Measurements from ENCODE around the gene RASA4B.
A peak's percentile ranks its signal among the peaks of the same experiment; 100 is the strongest.
"Not testable (repeated sequence)": the region's sequence is repeated elsewhere in the genome, so short reads cannot be mapped to it uniquely, and the experiment has no call there.

Gene RASA4B

GRCh38 chr7:102473271-102473991, 44.1 kb downstream of the RASA4B start:
- DNase-seq (ENCODE audit: low read depth): no peak

GRCh38 chr7:102472126-102473041, 45.2 kb downstream of the RASA4B start:
- no peak for DNase-seq (ENCODE audit: low read depth)

- no peak for DNase-seq (ENCODE audit: low read depth)
These were observed 45.8 kb downstream of the RASA4B start for GRCh38 chr7:102471791-102472125.

DNA sequence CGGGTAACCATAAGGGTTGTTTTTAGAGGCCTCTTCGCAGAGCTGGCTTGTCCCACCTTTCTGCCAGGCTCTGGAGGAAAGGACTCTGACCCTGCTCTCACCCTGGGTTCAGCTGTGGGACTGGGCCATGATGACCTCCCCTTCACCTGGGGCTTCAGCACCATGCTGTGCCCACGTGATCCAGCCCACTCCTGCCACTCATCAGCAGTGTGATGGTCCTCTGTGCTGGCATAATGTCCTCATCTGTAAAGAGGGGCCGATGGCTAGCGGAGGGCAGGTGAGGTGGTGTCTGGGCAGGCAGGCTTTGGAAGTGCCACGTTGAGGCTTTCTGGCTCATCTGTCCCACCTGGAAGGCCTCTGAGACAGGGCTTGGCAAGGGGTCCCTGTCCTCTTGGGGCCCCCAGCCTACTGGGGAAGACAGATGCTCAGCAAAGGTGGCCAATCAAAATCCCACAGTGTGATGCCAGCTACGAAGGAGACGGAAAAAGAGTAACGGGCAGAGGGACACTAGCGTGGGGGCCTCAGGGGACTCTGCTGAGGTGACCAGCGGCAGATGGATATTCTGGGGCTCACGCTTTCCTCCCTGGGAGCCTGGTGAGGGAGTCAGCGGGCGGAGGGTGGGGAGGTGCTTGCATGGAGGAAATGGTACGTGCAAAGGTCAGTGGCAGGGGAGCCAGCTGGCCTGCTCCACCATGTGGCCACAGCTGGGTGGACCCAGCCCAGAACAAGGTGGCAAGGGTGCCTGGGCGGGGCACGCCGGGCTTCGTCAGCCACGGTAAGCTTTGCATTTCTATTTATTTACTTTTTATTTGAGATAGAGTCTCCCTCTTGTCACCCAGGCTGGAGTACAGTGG, 47.4 kb downstream of the RASA4B start:
- DNase-seq (ENCODE audit: low read depth): no peak

GRCh38 chr7:102469351-102469971, 48.1 kb downstream of the RASA4B start:
- no peak for DNase-seq (ENCODE audit: low read depth)

DNA sequence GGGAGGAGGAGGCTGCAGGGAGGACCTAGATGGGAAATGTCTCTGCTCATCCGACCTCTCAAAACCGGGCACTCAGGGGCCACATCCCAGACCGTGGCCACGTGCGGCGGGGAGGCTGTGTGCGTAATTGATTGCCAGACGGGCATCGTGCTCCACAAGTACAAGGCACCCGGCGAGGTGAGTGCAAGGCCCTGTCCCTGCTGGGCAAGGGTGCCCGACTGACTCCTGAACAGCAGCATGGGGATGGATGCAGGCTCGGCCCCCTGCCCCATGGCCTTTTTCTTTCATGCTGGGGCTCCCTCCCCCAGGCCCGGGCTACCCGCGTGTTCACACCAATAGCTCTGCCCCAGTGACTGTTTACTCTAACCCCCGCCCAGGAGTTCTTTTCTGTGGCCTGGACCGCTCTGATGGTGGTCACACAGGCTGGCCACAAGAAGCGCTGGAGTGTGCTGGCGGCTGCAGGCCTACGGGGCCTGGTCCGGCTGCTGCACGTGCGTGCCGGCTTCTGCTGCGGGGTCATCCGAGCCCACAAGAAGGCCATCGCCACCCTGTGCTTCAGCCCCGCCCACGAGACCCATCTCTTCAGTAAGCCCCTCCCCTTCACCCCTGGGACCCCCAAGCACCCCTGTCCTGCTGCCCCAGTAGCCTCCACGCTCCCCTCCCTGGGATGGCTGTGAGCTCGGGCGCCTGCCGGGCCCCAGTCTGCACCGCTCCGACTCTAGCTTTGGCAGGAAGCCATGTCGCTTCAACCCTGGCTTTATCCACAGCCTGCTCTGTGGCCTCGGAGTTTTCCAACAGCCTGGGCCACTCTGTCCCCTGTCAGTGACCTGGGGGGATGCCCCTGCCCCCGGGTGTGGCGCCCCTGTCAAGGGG, 48.9 kb downstream of the RASA4B start:
- no peak for DNase-seq (ENCODE audit: low read depth)

DNA sequence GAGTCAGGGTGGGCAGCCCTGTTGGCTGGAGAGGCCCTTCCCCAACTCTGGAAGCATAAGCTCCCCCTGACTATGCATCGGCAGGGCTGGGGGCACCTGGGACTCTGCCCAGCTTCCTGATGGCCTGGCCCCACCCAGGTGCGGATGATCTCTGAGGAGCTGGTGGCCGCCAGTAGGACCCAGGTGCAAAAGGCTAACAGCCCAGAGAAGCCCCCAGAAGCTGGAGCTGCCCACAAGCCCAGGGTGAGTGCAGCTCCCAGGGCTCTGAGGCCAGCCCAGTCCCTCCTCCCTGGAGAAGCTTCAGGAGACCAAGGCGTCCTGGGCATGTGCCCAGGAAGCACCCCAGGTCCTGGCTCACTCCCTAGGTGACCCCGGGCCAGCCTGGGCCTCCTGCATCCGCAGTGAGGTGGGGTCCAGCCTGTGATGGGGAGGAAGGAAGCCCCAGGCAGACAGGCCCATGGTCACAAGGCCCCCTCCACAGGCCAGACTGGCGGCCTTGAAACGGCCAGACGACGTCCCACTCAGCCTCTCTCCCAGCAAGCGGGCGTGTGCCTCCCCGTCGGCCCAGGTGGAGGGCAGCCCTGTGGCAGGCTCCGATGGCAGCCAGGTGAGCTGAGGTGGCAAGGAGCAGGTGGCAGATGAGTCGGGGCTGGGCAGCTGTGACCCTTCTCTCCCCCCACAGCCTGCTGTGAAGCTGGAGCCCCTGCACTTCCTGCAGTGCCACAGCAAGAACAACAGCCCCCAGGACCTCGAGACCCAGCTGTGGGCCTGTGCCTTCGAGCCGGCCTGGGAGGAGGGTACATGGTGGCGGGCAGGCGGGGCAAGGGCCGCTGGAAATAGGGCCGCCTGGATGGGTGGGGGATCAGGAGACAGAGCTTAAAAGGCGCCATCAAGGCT, 49.7 kb downstream of the RASA4B start:
- no peak for DNase-seq (ENCODE audit: low read depth)

DNA sequence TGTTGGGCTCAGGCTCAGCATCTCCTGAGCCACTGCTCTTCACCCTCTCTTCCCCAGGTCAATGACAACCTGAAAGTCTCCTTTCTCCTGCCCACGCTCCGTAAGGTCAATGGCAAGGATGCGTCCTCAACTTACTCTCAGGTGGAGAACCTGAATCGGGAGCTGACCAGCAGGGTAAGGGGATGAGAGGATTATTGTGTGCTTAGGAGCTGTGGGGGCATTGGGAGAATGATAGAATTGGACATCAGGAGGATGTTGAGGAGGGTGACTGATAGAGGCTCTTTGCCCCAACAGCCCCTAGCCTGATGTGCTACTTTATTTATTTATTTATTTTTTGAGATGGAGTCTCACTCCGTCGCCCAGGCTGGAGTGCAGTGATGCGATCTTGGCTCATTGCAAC, 51.5 kb downstream of the RASA4B start:
- no peak for DNase-seq (ENCODE audit: low read depth)

DNA sequence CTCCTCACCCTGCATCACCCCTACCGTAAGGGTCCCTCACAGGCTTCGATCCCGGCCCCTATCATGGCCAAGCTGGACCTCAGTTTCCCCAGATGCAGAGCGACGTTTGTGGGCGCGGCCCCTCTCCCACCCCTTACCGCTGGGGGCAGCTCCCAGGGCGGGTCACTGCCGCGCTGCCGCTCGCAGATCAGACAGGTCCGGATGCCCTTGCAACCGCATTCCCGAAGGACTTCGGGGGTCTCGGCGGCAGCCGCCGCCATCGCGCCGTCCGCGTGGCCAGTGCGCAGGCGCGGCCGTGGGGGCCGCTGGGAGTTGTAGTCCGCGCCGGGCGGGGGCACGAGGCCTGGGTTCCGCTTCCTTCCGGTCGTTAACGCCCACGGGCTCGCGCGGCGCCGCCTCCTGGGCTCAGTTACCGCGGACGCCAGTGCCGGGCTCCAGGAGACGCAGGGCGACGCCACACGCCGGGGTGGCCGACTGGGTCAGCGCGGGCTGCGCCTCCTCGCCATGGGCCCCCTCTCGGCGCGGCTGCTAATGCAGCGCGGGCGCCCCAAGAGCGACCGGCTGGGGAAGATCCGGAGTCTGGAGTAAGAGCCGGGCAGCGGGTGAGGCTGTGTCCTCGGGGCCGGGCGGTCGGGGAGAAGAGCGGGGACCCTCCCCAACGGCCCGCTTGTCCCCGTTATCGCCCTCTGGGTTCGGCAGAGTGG, 52.8 kb downstream of the RASA4B start, which contains the start of the genes ALKBH4 and LRWD1:
Gene ALKBH4, minus strand, starts transcription at position 287 of the 704 bp plus-strand sequence. Its CDS starts 27 bp downstream, at position 260.
Gene LRWD1, plus strand, starts transcription at position 408 of the 704 bp plus-strand sequence. Its CDS starts 97 bp downstream, at position 505.
- DNase-seq (ENCODE audit: low read depth): peak; percentile 94

DNA sequence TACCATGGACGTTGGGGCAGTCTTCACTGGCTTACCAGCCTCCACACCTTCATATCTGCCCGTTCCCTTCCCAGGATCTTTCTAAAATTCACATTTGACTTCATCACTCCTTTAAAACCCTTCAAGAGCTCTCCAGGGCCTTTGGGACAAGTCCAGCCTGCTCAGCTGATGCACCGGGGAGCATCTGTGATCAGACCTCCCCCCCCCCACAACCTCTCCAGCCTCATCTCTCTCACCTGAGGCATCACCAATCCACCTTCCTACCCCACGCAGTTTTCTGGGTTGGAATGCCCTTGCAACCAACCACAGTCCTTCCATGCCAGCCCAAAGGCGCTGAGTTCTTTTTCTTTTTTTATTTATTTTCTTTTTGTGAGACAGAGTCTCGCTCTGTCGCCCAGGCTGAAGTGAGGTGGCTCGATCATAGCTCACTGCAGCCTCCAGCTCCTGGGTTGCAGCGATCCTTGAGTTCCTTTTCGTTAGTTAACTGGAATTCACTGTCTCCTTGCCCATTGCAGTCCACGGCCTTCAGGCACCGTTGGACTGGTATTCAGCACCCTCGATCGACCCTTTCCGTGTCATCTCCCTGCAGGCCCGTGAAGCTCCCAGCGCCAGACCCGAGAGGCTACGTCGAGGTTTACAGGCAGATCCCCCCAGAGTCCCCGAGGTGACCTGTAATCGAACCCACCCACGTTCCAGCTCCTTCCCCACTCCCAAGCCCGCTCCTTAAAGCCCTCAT, 53.6 kb downstream of the RASA4B start:
- DNase-seq (ENCODE audit: low read depth): no peak

GRCh38 chr7:102460467-102460866, 57.1 kb downstream of the RASA4B start:
- no peak for DNase-seq (ENCODE audit: low read depth)

DNA sequence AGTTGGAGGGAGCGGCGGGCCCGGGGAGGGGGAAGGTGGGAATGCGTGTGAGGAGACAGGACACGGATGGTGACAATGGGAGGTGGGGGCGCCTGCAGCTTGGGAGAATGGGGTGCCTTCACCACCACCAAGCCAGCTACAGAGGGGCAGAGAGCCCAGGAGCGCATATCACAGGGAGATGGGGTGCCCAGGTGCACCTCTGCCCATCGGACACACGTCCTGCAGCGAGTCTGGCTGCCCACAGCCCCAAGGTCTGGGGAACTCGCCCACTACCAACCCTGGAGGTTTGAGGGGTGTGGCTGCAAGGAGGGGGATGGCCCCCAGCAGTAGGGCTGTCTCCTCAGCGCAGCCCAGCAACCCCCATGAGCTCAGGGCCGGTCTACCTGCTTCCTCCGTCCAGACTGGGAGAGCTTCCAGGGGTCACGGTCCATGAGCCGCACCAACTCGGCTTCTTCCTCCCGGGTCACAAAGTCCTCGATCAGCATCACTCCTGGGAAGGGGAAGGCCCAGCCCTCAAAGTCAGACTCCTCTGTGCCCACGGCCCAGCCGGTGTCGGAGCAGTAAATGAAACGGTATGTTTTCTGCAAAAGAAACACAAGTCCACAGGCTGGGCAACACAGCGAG, 58.2 kb downstream of the RASA4B start:
- DNase-seq (ENCODE audit: low read depth): no peak

GRCh38 chr7:102457352-102457924, 60.1 kb downstream of the RASA4B start:
- DNase-seq (ENCODE audit: low read depth): no peak

DNA sequence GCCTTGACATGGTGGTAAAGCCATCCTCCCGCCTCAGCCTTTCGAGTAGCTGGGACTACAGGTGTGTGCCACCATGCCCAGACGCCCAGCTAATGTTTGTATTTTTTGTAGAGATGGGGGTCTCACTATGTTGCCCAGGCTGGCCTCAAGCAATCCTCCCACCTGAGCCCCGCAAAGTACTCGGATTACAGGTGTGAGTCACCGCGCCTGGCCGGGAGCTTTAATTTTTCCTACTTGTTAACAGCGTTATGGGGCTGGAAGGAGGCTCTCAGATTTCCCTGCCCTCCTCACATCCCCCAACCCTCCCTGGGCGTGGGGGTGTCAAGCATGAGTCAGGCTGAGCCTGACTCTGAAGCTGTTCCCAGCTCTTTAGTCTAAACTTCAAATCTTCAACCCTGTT, 61.2 kb downstream of the RASA4B start:
- DNase-seq (ENCODE audit: low read depth): no peak

DNA sequence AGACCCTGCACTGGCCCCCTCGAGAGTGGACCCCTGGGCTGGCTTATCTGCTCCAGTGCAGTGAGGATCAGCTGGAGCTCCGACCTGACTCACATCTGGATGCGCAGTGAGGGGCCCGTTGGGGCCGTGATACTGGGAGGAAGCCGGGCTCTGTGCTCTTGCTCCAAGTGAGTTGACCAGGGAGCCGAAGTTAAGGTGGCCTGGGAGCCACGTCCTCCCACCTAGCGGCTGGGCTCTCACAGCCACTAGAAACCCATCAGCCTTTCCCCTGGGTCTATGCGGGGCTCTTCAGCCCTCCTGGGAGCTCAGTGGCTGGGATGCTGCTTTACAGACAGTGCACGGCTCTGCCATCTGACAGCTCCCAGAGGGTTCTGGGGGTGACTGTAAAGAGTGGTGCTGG, 62.0 kb downstream of the RASA4B start:
- DNase-seq (ENCODE audit: low read depth): no peak

DNA sequence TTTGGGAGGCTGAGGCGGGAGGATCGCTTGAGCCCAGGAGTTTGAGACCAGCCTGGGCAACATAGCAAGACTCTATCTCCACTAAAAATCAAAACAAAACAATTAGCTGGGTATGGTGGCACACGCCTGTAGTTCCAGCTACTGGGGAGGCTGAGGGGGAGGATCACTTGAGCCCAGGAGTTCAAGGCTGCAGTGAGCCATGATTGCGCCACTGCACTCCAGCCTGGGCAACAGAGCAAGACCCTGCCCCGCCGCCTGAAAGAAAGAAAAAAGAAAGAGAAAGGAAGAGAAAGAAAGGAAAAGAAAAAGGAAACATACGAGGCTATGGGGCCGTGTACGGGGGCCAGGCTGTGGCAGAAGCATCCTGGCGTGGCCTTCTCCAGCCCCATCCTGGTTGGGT, 62.6 kb downstream of the RASA4B start:
- not testable (repeated sequence) for DNase-seq (ENCODE audit: low read depth)

GRCh38 chr7:102454468-102454867, 63.1 kb downstream of the RASA4B start:
- no peak for DNase-seq (ENCODE audit: low read depth)
